LNCAP (cell line): ENCODE measurements around the gene HMGCS1.

Experiments
- CTCF ChIP-seq: fragments of 450-650 bp; IDR thresholded peaks from 2 replicates; pipeline ENCODE4 v1.5.1; 2017; ENCODE audit warnings: mild to moderate bottlenecking

Gene HMGCS1

GRCh38 chr5:43313035-43313853, at the start of gene HMGCS1:
Gene HMGCS1 (minus strand): TSS chr5:43313412. CDS start chr5:43298965, 14,447 bp downstream.
- no peak for TF ChIP-seq CTCF

- TF ChIP-seq CTCF: no peak
Observed at GRCh38 chr5:43358726-43359125, 45.5 kb upstream of the HMGCS1 start.

GRCh38 chr5:43358301-43358700, 45.1 kb upstream of the HMGCS1 start:
- TF ChIP-seq CTCF: no peak

GRCh38 chr5:43357878-43358281, 44.7 kb upstream of the HMGCS1 start:
- TF ChIP-seq CTCF: no peak

- no peak for TF ChIP-seq CTCF
Observed at GRCh38 chr5:43357067-43357466, 43.9 kb upstream of the HMGCS1 start.

GRCh38 chr5:43354774-43355173, 41.6 kb upstream of the HMGCS1 start:
- no peak for TF ChIP-seq CTCF

GRCh38 chr5:43353668-43354067, 40.5 kb upstream of the HMGCS1 start:
- no peak for TF ChIP-seq CTCF

- no peak for TF ChIP-seq CTCF
Observed at GRCh38 chr5:43352915-43353314, 39.7 kb upstream of the HMGCS1 start.
